Trophoblast cell (in vitro differentiated cells and primary cell): ENCODE results near the gene ABCA8.

Experiments used
- DNase-seq, 2 donors: peaks; one replicate each; pipeline ENCODE4 v3.0.0-alpha.2; 2016
- H2AFZ ChIP-seq: 2 replicates; pipeline ENCODE4 v1.6.1; 2013; ENCODE audit warnings: low read length, moderate library complexity, mild to moderate bottlenecking; ENCODE audit not compliant: insufficient read depth, poor library complexity
- H2AK5ac ChIP-seq: 2 replicates; pipeline ENCODE4 v1.6.1; 2013; ENCODE audit warnings: mild to moderate bottlenecking, low read length
- H2BK120ac ChIP-seq: 2 replicates; pipeline ENCODE4 v1.6.1; 2013; ENCODE audit warnings: low read length, mild to moderate bottlenecking, moderate library complexity; ENCODE audit not compliant: insufficient read depth, poor library complexity
- H2BK12ac ChIP-seq: 2 replicates; pipeline ENCODE4 v1.6.1; 2013; ENCODE audit warnings: mild to moderate bottlenecking, low read length, moderate library complexity
- H2BK5ac ChIP-seq: 2 replicates; pipeline ENCODE4 v1.6.1; 2013; ENCODE audit warnings: low read length, low read depth, moderate library complexity, mild to moderate bottlenecking; ENCODE audit not compliant: poor library complexity
- H3K14ac ChIP-seq: 2 replicates; pipeline ENCODE4 v1.6.1; 2013; ENCODE audit warnings: mild to moderate bottlenecking, low read length
- H3K18ac ChIP-seq: 2 replicates; pipeline ENCODE4 v1.6.1; 2013; ENCODE audit warnings: mild to moderate bottlenecking, low read length
- H3K23ac ChIP-seq: 2 replicates; pipeline ENCODE4 v1.6.1; 2013; ENCODE audit warnings: low read length
- H3K27ac ChIP-seq: 2 replicates; pipeline ENCODE4 v1.5.1; 2013; ENCODE audit warnings: low read depth, mild to moderate bottlenecking, inconsistent platforms, low read length, moderate library complexity
- H3K27me3 ChIP-seq: 2 replicates; pipeline ENCODE4 v1.6.1; 2013; ENCODE audit warnings: inconsistent platforms, mild to moderate bottlenecking, low read length, moderate library complexity; ENCODE audit not compliant: insufficient read depth
- H3K36me3 ChIP-seq, 2 experiments: 1 replicate in 1 of 2; 2 replicates in 1 of 2; pipeline ENCODE4 v1.6.1; 2013; ENCODE audit warnings: low read length in 2 of 2, mild to moderate bottlenecking in 2 of 2, moderate library complexity in 1 of 2; ENCODE audit not compliant: insufficient read depth in 2 of 2, control insufficient read depth in 1 of 2
- H3K4ac ChIP-seq: 2 replicates; pipeline ENCODE4 v1.6.1; 2013; ENCODE audit warnings: low read depth, mild to moderate bottlenecking, low read length, moderate library complexity
- H3K4me1 ChIP-seq, 2 experiments: 1 replicate in 1 of 2; 2 replicates in 1 of 2; pipeline ENCODE4 v1.6.1; 2013; ENCODE audit warnings: low read length in 2 of 2, mild to moderate bottlenecking in 2 of 2, moderate library complexity in 1 of 2; ENCODE audit not compliant: insufficient read depth in 2 of 2, control insufficient read depth in 1 of 2
- H3K4me2 ChIP-seq: 2 replicates; pipeline ENCODE4 v1.6.1; 2013; ENCODE audit warnings: inconsistent platforms, mild to moderate bottlenecking, low read length, moderate library complexity
- H3K4me3 ChIP-seq: 2 replicates; pipeline ENCODE4 v1.5.1; 2013; ENCODE audit warnings: mild to moderate bottlenecking, low read depth, low read length, inconsistent platforms
- H3K79me1 ChIP-seq: one replicate; pipeline ENCODE4 v1.6.1; 2013; ENCODE audit warnings: low read length
- H3K79me2 ChIP-seq: 2 replicates; pipeline ENCODE4 v1.6.1; 2013; ENCODE audit warnings: low read length, mild to moderate bottlenecking; ENCODE audit not compliant: control insufficient read depth, insufficient read depth, poor library complexity
- H3K9ac ChIP-seq: 2 replicates; pipeline ENCODE4 v1.6.1; 2013; ENCODE audit warnings: mild to moderate bottlenecking, low read length
- H3K9me3 ChIP-seq: 2 replicates; pipeline ENCODE4 v1.6.1; 2013; ENCODE audit warnings: low read depth, mild to moderate bottlenecking, control low read depth, inconsistent platforms, low read length; ENCODE audit not compliant: insufficient read depth
- H4K12ac ChIP-seq: 2 replicates; pipeline ENCODE4 v1.6.1; 2013; ENCODE audit warnings: low read depth, mild to moderate bottlenecking, low read length, moderate library complexity
- H4K8ac ChIP-seq: 2 replicates; pipeline ENCODE4 v1.6.1; 2013; ENCODE audit warnings: low read depth, mild to moderate bottlenecking, low read length, moderate library complexity
- H4K91ac ChIP-seq: one replicate; pipeline ENCODE4 v1.6.1; 2013; ENCODE audit warnings: low read depth, mild to moderate bottlenecking, low read length, moderate library complexity
- WGBS: extraction: QIAGEN DNeasy Blood & Tissue Kit; methylation state at CpG from one replicate; pipeline ENCODE4 v1.1.7; 2013; ENCODE audit warnings: missing lambda C conversion rate; ENCODE audit not compliant: insufficient read length, insufficient coverage; ENCODE audit errors: extremely low coverage; 5-methylcytosine and 5-hydroxymethylcytosine counted together

The ABCA8 gene

DNA sequence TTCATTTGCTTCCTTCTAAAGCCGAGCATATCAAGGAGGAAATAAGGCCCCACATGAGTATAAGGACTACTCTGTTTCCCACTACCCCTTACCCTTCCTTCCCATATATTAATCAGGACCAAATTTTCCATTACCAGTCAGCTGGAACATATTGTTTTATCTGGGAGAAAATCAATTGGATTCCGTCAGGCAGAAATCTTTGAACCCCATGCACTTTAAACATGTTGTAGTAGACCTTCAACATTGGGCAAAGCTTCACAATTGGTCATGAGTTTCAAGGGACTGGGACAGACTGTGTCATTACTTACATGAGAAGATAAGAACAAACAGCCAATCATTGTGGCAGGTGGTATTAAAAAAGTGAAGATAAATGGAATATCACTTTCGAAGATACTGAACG is 70.3 kb downstream of the ABCA8 start:
- Histone ChIP-seq H3K36me3 (no peaks in the 10 kb centered on the region), H4K91ac (no peak overlapping the region), H2AFZ (no peak overlapping the region), H4K12ac (no peak overlapping the region), H3K79me1 (no peaks in the 10 kb centered on the region), H3K4me2 (no peak overlapping the region), H4K8ac (no peak overlapping the region), H3K4ac (no peak overlapping the region), H3K4me1 (no peaks in the 10 kb centered on the region), H2BK12ac (no peak overlapping the region), H3K14ac (no peak overlapping the region), H3K27ac (no peak overlapping the region), H2AK5ac (no peak overlapping the region), H2BK5ac (no peak overlapping the region), H3K4me3 (no peak overlapping the region), H3K18ac (no peak overlapping the region), H3K9ac (no peak overlapping the region), H3K79me2 (no peaks in the 10 kb centered on the region), H3K9me3 (peaks cover 5% of the 10 kb centered on the region), H3K27me3 (no peaks in the 10 kb centered on the region), H2BK120ac (no peak overlapping the region), H3K23ac (no peak overlapping the region)
- WGBS, result no CpG with 5 or more reads among the region's 4 CpGs
- no peak for DNase-seq

DNA sequence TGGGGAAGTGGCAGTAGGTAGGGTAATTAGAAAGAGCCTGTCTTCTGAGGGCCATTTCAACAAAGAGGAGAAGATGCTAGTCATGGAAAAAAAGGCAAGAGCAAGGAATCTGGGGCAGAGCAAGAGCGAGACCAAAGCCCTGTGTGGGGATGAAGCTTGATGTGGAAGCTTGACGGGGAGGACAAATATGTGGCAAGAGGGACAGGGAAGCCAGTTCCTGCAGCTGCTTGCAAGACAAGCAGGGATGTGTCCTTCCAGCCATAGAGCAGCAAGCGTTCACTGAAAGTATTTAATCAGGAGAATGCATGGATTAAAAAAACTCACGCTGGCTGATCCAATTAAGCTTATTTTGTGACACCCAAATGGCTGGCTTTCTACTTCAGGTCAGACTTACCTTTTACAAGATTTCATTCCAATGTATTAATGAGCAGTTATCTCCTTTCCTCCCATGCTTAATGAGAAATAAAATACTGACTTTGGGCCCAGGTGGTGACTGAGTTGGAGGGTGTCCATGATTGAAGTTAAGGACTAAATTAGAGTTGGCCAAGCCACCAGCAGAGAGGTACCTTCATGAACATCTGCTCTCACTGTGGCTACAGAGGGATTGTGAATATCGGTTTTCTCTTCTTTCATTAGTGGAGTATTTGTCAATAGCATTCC is 76.8 kb downstream of the ABCA8 start:
- no peak overlapping the region for H4K8ac ChIP-seq
- no peak overlapping the region for H3K14ac ChIP-seq
- H3K9ac ChIP-seq, result no peak overlapping the region
- no peaks in the 10 kb centered on the region for H3K4me1 ChIP-seq
- peaks cover 14% of the 10 kb centered on the region for H3K9me3 ChIP-seq
- no peak overlapping the region for H4K91ac ChIP-seq
- H3K4me3 ChIP-seq, result no peak overlapping the region
- no CpG with 5 or more reads among the region's 5 CpGs for WGBS
- H2AFZ ChIP-seq, result no peak overlapping the region
- no peak overlapping the region for H4K12ac ChIP-seq
- no peaks in the 10 kb centered on the region for H3K27me3 ChIP-seq
- H3K18ac ChIP-seq, result no peak overlapping the region
- H3K36me3 ChIP-seq, result no peaks in the 10 kb centered on the region
- no peak overlapping the region for H3K4me2 ChIP-seq
- no peak overlapping the region for H2BK120ac ChIP-seq
- no peak overlapping the region for H3K27ac ChIP-seq
- H3K23ac ChIP-seq, result no peak overlapping the region
- H3K4ac ChIP-seq, result no peak overlapping the region
- no peak for DNase-seq
- H2AK5ac ChIP-seq, result no peak overlapping the region
- no peaks in the 10 kb centered on the region for H3K79me1 ChIP-seq
- no peak overlapping the region for H2BK5ac ChIP-seq
- no peaks in the 10 kb centered on the region for H3K79me2 ChIP-seq
- H2BK12ac ChIP-seq, result no peak overlapping the region

DNA sequence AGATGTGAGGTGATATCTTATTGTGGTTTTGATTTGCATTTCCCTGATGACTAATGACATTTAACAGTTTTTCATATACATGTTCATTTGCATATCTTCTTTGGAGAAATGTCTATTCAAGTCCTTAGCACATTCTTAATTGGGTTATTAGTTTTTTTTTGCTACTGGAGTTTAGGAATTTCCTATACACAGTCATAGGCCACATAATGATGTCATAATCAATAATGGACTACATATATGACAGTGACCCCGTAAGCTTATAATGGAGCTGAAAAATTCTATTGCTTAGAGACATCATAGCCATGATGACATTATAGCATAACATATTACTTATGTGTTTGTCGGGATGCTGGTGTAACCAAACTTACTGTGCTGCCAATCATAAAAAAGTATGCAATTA is 83.7 kb downstream of the ABCA8 start:
- Histone ChIP-seq H3K27ac (no peak overlapping the region), H3K36me3 (no peaks in the 10 kb centered on the region), H3K4ac (no peak overlapping the region), H3K9me3 (no peaks in the 10 kb centered on the region), H3K79me1 (no peaks in the 10 kb centered on the region), H3K18ac (no peak overlapping the region), H4K8ac (no peak overlapping the region), H3K9ac (no peak overlapping the region), H3K4me3 (no peak overlapping the region), H2AK5ac (no peak overlapping the region), H3K4me2 (no peak overlapping the region), H4K91ac (no peak overlapping the region), H2BK5ac (no peak overlapping the region), H3K79me2 (no peaks in the 10 kb centered on the region), H3K23ac (no peak overlapping the region), H2AFZ (no peak overlapping the region), H3K27me3 (no peaks in the 10 kb centered on the region), H3K14ac (no peak overlapping the region), H3K4me1 (no peaks in the 10 kb centered on the region), H2BK12ac (no peak overlapping the region), H2BK120ac (no peak overlapping the region), H4K12ac (no peak overlapping the region)
- no peak for DNase-seq
- WGBS, result no CpG with 5 or more reads among the region's 2 CpGs

DNA sequence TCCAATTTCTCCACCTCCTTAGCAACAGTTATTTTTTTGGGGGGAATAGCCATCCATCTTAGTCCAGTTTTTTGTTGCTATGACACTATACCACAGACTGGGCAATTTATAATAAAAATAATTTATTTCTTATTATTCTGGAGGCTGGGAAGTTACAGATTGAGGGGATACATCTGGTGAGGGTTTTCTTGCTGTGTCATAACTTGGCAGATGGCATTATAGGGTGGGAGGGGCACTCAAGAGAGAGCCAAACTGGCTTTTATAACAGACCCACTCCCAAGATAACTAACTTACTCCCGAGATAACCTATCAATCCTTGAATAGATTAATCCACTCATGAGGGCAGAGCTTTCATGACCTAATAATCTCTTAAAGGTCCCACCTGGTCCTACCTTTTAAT is 84.2 kb downstream of the ABCA8 start:
- no peak overlapping the region for H2BK5ac ChIP-seq
- no peak overlapping the region for H3K27ac ChIP-seq
- no peak overlapping the region for H3K4me2 ChIP-seq
- no peak overlapping the region for H4K12ac ChIP-seq
- no peaks in the 10 kb centered on the region for H3K4me1 ChIP-seq
- H4K91ac ChIP-seq, result no peak overlapping the region
- no peak overlapping the region for H3K23ac ChIP-seq
- DNase-seq, result no peak
- no peak overlapping the region for H2AFZ ChIP-seq
- no peak overlapping the region for H3K4ac ChIP-seq
- H3K9ac ChIP-seq, result no peak overlapping the region
- no peaks in the 10 kb centered on the region for H3K36me3 ChIP-seq
- H2BK12ac ChIP-seq, result no peak overlapping the region
- H3K4me3 ChIP-seq, result no peak overlapping the region
- H3K27me3 ChIP-seq, result no peaks in the 10 kb centered on the region
- H3K9me3 ChIP-seq, result no peaks in the 10 kb centered on the region
- no peak overlapping the region for H3K14ac ChIP-seq
- H2AK5ac ChIP-seq, result no peak overlapping the region
- H4K8ac ChIP-seq, result no peak overlapping the region
- H2BK120ac ChIP-seq, result no peak overlapping the region
- H3K18ac ChIP-seq, result no peak overlapping the region
- no peaks in the 10 kb centered on the region for H3K79me1 ChIP-seq
- no CpG with 5 or more reads among the region's 1 CpG for WGBS
- H3K79me2 ChIP-seq, result no peaks in the 10 kb centered on the region
